ENCODE measurements around the gene PLEKHA3.

DNA sequence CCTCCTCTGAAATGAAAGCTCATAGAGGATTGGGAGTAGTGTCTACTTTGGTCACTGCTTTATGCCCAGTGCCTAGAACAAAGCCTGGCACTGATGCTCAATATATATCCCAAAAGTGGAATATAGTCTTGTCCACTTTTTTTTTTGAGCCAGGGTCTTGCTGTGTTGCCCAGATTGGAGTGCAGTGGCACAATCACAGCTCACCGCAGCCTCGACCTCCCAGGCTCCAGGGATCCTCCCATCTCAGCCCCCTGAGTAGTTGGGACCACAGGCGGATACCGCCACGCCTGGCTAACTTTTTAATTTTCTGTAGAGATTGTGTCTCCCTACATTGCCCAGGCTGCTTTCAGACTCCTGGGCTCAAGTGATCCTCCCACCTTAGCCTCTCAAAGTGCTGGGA is 5.7 kb upstream of the PLEKHA3 start:
- TF ChIP-seq POLR2A (IDR thresholded peaks at IDR 0.05; ENCODE audit: extremely low read depth, insufficient read length) (no peak), CTCF (IDR thresholded peaks at IDR 0.05; ENCODE audit: low read depth, low read length) (no peak), MYC (IDR thresholded peaks at IDR 0.05; ENCODE audit: low read depth, low read length) (no peak)
- TF ChIP-seq, protein P1, sequence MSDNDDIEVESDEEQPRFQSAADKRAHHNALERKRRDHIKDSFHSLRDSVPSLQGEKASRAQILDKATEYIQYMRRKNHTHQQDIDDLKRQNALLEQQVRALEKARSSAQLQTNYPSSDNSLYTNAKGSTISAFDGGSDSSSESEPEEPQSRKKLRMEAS (IDR thresholded peaks at IDR 0.05; ENCODE audit: low read depth, low read length), result no peak

Measured in NB4 (cell line).